Stomach (tissue), 9 donors: Measurements from ENCODE around the gene ZMYND8. TPM values are rescaled to one million over a fixed set of nuclear protein-coding genes. Genes with fewer than 3 reads are reported as not detected.
A peak's percentile ranks its signal among the peaks of the same experiment; 100 is the strongest.

Source experiments
- DNase-seq, 2 donors: peaks; one replicate each; pipeline versions ENCODE4 v3.0.0 to v3.0.0-alpha.2; 2013 to 2019
- H3K27ac ChIP-seq, 5 donors: fragments of 200-600 bp in 4 of 5; sonication (generic) in 4 of 5; one replicate each; pipeline ENCODE4 v1.5.1; 2013 to 2019; ENCODE audit warnings: mild to moderate bottlenecking in 1 of 5, moderate library complexity in 1 of 5
- H3K27me3 ChIP-seq, 3 donors: fragments of 200-600 bp; sonication (generic); one replicate each; pipeline ENCODE4 v1.5.1; 2017 to 2019; ENCODE audit warnings: mixed run types in 1 of 3
- H3K36me3 ChIP-seq, 4 donors: fragments of 200-600 bp; sonication (generic); 1 replicate in 3 of 4; 2 replicates in 1 of 4; pipeline ENCODE4 v1.5.1; 2016 to 2019
- H3K4me1 ChIP-seq, 4 donors: fragments of 200-600 bp; sonication (generic); one replicate each; pipeline ENCODE4 v1.5.1; 2016 to 2019
- H3K4me3 ChIP-seq, 4 donors: fragments of 200-600 bp; sonication (generic) in 3 of 4; one replicate each; pipeline ENCODE4 v1.5.1; 2016 to 2019; ENCODE audit warnings: mild to moderate bottlenecking in 1 of 4
- H3K9me3 ChIP-seq, 4 donors: fragments of 200-600 bp; sonication (generic); one replicate each; pipeline ENCODE4 v1.5.1; 2016 to 2019
- EP300 ChIP-seq: sonication (generic); formaldehyde crosslinking; IDR thresholded peaks from one replicate; pipeline ENCODE4 v1.6.1; 2017; ENCODE audit warnings: antibody characterized with exemption
- POLR2A ChIP-seq, 4 donors: fragments of 450-650 bp; IDR thresholded peaks; one replicate each; pipeline ENCODE4 v1.6.1; 2016; ENCODE audit warnings: antibody characterized with exemption in 4 of 4, control low read depth in 2 of 4, mild to moderate bottlenecking in 1 of 4, moderate library complexity in 1 of 4
- POLR2AphosphoS5 ChIP-seq, 3 donors: sonication (generic); formaldehyde crosslinking; IDR thresholded peaks; one replicate each; pipeline ENCODE4 v1.6.1; 2016; ENCODE audit warnings: antibody characterized with exemption in 3 of 3
- WGBS, 5 donors: extraction: QIAGEN DNeasy Blood & Tissue Kit in 3 of 5; methylation state at CpG; one replicate each; pipeline versions ENCODE4 v1.1.5 to v1.1.7; 2013 to 2018; 5-methylcytosine and 5-hydroxymethylcytosine counted together
- intact Hi-C: fragments of 100-400 bp; cut with DNase I; formaldehyde crosslinking; loops from one replicate; pipeline ENCODE4 v1.15.1; 2023; ENCODE audit warnings: low total_unique reads
- polyA plus RNA-seq, 3 donors: library from polyadenylated mRNA; stranded (reverse); fragments of 200-250 nt; gene quantifications; one replicate each; pipeline ENCODE4 v1.2.3, GENCODE V29; 2013
- total RNA-seq, 5 donors: library from RNA; depleted of rRNA; stranded (reverse); fragments of >200 nt; gene quantifications; one replicate each; pipeline versions ENCODE4 v1.1.0 to v1.2.3, GENCODE V29; 2014 to 2016
- TF ChIP-seq, protein P1 (sequence below), 7 experiments: fragments of 450-650 bp in 4 of 7; fragments of 200-600 bp in 3 of 7; sonication (generic) in 3 of 7; IDR thresholded peaks; one replicate each; pipeline ENCODE4 v1.5.1; 2016 to 2019; ENCODE audit warnings: antibody characterized with exemption in 7 of 7, control low read depth in 2 of 7, mild to moderate bottlenecking in 1 of 7
- donor health status: healthy with polysubstance abuse.
- donor health status: Bipolar disorder and iron deficiency.
- donor health status: healthy.

The ZMYND8 gene
- total and polyA plus RNA-seq, 8 donors, result 9.2 to 82.6 (median 39.4) TPM

GRCh38 chr20:47306755-47307370 is 49.6 kb downstream of the ZMYND8 start:
- intact Hi-C loops, result no loop called here
- peak overlapping the region in 2 of 5 donors; percentile 74 to 97 for H3K27ac ChIP-seq
- H3K4me3 ChIP-seq, result no peak overlapping the region
- 93 to 97% (median 96%) methylated on average over 7 of the region's 7 CpGs for WGBS, 5 donors
- DNase-seq, result no peak
- TF ChIP-seq POLR2AphosphoS5 (IDR thresholded peaks at IDR 0.05) (no peak), POLR2A (IDR thresholded peaks at IDR 0.05) (no peak), EP300 (no peak)
- H3K9me3 ChIP-seq, result no peaks in the 10 kb centered on the region
- H3K27me3 ChIP-seq, result no peaks in the 10 kb centered on the region
- peaks cover 20 to 93% (median 52%) of the 10 kb centered on the region in 4 donors for H3K4me1 ChIP-seq
- peaks cover 4 to 69% (median 67%) of the 10 kb centered on the region in 4 donors for H3K36me3 ChIP-seq

GRCh38 chr20:47306095-47306494 is 50.4 kb downstream of the ZMYND8 start:
- Histone ChIP-seq H3K9me3 (no peaks in the 10 kb centered on the region), H3K4me3 (no peak overlapping the region), H3K27me3 (no peaks in the 10 kb centered on the region), H3K4me1 (peaks cover 20 to 87% (median 48%) of the 10 kb centered on the region in 4 donors), H3K36me3 (peaks cover 4 to 69% (median 66%) of the 10 kb centered on the region in 4 donors), H3K27ac (peak overlapping the region in 2 of 5 donors; percentile 81 to 97)
- 94 to 96% (median 96%) methylated on average over 8 of the region's 8 CpGs for WGBS, 5 donors
- DNase-seq, result no peak
- TF ChIP-seq POLR2AphosphoS5 (IDR thresholded peaks at IDR 0.05) (no peak), EP300 (no peak), POLR2A (IDR thresholded peaks at IDR 0.05) (no peak)
- TF ChIP-seq, protein P1, sequence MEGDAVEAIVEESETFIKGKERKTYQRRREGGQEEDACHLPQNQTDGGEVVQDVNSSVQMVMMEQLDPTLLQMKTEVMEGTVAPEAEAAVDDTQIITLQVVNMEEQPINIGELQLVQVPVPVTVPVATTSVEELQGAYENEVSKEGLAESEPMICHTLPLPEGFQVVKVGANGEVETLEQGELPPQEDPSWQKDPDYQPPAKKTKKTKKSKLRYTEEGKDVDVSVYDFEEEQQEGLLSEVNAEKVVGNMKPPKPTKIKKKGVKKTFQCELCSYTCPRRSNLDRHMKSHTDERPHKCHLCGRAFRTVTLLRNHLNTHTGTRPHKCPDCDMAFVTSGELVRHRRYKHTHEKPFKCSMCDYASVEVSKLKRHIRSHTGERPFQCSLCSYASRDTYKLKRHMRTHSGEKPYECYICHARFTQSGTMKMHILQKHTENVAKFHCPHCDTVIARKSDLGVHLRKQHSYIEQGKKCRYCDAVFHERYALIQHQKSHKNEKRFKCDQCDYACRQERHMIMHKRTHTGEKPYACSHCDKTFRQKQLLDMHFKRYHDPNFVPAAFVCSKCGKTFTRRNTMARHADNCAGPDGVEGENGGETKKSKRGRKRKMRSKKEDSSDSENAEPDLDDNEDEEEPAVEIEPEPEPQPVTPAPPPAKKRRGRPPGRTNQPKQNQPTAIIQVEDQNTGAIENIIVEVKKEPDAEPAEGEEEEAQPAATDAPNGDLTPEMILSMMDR (IDR thresholded peaks at IDR 0.05), result no peak
- intact Hi-C loops, result no loop called here

GRCh38 chr20:47305667-47306066 is 50.8 kb downstream of the ZMYND8 start:
- H3K27ac ChIP-seq, result peak overlapping the region; percentile 75 to 97 (median 81)
- intact Hi-C loops, result no loop called here
- H3K4me1 ChIP-seq, result peaks cover 20 to 84% (median 46%) of the 10 kb centered on the region in 4 donors

GRCh38 chr20:47304287-47304686 is 52.2 kb downstream of the ZMYND8 start:
- Histone ChIP-seq H3K36me3 (peaks cover 4 to 72% (median 68%) of the 10 kb centered on the region in 4 donors), H3K27ac (peak overlapping the region; percentile 75 to 97 (median 81)), H3K9me3 (no peaks in the 10 kb centered on the region), H3K4me3 (no peak overlapping the region), H3K27me3 (no peaks in the 10 kb centered on the region), H3K4me1 (peaks cover 20 to 70% (median 39%) of the 10 kb centered on the region in 4 donors)
- TF ChIP-seq POLR2A (IDR thresholded peaks at IDR 0.05) (no peak), EP300 (no peak), POLR2AphosphoS5 (IDR thresholded peaks at IDR 0.05) (peak; percentile 32 to 52 (median 42))
- TF ChIP-seq, protein P1 (IDR thresholded peaks at IDR 0.05), result peak in 3 of 7 experiments; percentile 17 to 33 (median 22)
- intact Hi-C loops, result no loop called here
- peak; percentile 39 to 68 for DNase-seq
- WGBS, 5 donors, result 21 to 58% (median 30%) methylated on average over 3 of the region's 3 CpGs

More at GRCh38 chr20:47305667-47306066, 50.8 kb downstream of the ZMYND8 start:
- peaks cover 4 to 74% (median 66%) of the 10 kb centered on the region in 4 donors for H3K36me3 ChIP-seq
- 70 to 78% (median 76%) methylated on average over 4 of the region's 4 CpGs for WGBS, 5 donors
- TF ChIP-seq, protein P1 (IDR thresholded peaks at IDR 0.05), result no peak
- TF ChIP-seq POLR2A (IDR thresholded peaks at IDR 0.05), result no peak
- no peak for TF ChIP-seq POLR2AphosphoS5 (IDR thresholded peaks at IDR 0.05)
- TF ChIP-seq EP300, result no peak
- DNase-seq, result no peak
- H3K9me3 ChIP-seq, result no peaks in the 10 kb centered on the region
- H3K4me3 ChIP-seq, result no peak overlapping the region
- H3K27me3 ChIP-seq, result no peaks in the 10 kb centered on the region

DNA sequence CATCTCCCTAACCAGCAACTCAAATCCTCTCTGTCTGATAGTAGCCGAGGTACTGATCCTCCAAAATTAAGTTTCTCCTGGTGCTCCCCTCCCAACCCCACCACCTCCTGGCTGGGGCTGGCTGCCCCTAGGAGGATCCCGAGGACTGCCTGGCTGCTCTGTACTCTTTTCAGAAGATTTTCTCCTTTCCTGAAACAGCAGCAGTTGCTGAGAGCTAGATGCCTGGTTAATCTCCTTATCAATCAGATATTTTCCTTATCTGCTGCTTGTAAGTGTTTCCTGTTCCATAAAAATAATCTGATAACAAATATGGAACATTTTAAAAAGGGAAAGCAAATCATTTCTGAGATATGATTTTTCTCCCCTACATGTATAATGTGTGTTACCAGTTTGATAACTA is 52.8 kb downstream of the ZMYND8 start:
- DNase-seq, result no peak
- H3K4me1 ChIP-seq, result peaks cover 20 to 65% (median 37%) of the 10 kb centered on the region in 4 donors
- intact Hi-C loops, result no loop called here
- H3K27ac ChIP-seq, result peak overlapping the region; percentile 75 to 97 (median 81)
- no peaks in the 10 kb centered on the region for H3K9me3 ChIP-seq
- WGBS, 5 donors, result 20 to 52% (median 29%) methylated on average over 2 of the region's 2 CpGs
- no peak overlapping the region for H3K4me3 ChIP-seq
- no peak for TF ChIP-seq POLR2AphosphoS5 (IDR thresholded peaks at IDR 0.05)
- TF ChIP-seq POLR2A (IDR thresholded peaks at IDR 0.05), result no peak
- TF ChIP-seq, protein P1 (IDR thresholded peaks at IDR 0.05), result no peak
- no peak for TF ChIP-seq EP300
- no peaks in the 10 kb centered on the region for H3K27me3 ChIP-seq
- H3K36me3 ChIP-seq, result peaks cover 4 to 72% (median 67%) of the 10 kb centered on the region in 4 donors
